Limb (tissue), 2 donors: ENCODE measurements around the gene OAT.
A peak's percentile ranks its signal among the peaks of the same experiment; 100 is the strongest.

Source experiments
- DNase-seq, 2 donors: peaks; one replicate each; pipeline ENCODE4 v3.0.0-alpha.2; 2016; ENCODE audit errors: extremely low spot score in 2 of 2

Gene OAT

DNA sequence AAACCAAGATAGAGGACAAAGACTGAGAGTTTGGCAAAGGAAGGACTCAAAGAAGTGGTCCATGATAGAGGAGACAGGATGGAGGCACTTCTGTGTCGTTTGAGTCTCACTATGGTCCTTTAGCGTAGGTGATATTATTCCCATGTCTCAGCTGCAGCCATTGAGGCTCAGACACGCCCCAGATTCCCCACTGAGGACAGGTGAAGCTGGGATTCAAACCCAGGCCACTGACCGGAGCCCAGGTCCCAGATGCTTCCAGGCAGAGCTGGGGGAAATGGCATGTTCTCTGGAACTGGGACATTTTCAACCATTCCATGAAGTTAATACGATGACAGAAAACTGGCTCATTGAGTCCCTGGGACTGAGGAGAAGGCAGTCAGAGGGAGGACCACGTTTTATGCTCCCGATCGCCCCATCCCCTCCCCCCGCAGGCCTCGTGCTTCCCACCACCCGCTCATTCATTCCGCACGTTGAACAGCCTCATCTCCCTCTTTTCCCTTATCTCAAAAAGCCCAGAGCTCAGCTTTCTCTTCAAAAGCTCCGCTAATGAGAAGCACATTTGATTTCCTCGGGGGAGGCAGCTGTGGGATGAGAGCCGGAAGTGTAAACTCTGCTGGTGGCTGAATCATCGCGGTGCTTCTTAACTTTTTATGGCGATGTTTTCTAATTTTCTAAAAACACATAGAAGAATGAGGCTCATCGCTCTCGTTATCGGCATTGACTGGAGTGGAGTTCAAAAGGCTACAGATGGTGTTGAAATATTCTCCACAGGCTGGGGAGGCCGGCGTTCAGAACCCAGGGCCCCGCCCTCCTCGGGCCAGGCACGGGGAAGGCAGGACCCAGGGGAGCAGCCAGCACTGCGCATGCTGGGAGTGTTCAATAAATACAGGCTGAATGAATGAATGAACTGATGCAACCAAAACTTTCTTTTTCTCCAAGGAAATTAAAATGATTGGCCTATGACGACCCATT is 64.0 kb downstream of the OAT start:
- DNase-seq = peak in 1 of 2 donors; percentile 50

GRCh38 chr10:124353896-124354295 is 64.8 kb downstream of the OAT start:
- DNase-seq = no peak

GRCh38 chr10:124353091-124353815 is 65.5 kb downstream of the OAT start:
- DNase-seq = no peak

GRCh38 chr10:124351481-124352220 is 67.1 kb downstream of the OAT start:
- DNase-seq = no peak

- no peak for DNase-seq
Observed at GRCh38 chr10:124350806-124351205, 67.9 kb downstream of the OAT start.

GRCh38 chr10:124349996-124350280 is 68.8 kb downstream of the OAT start:
- no peak for DNase-seq

- DNase-seq = no peak
Observed at GRCh38 chr10:124349231-124349995, 69.3 kb downstream of the OAT start.

GRCh38 chr10:124348801-124349200 is 69.9 kb downstream of the OAT start:
- DNase-seq = no peak

DNA sequence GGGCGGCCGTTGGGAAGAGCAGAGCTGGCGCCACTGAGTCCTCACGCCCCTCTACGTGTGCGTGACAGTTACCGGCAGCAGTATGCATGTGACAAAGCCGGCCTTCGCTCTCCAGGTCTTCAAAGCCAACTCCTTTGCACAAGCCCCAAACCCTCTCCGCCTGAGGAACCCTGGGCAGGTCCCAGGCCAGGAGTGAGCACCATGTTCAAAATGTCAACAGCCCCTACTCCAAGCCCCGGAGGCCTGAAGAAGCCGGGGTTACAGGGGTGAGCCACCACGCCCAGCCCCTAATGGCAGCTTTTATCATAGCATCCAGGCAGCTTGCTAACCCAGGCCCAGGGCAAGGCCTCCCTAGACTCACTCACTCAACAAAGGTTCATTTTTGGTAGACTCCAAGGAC is 70.8 kb downstream of the OAT start:
- DNase-seq = no peak
